Esophagus muscularis mucosa (tissue), 4 donors: ENCODE data around the gene MAPK8. TPM values are rescaled to one million over a fixed set of nuclear protein-coding genes. Genes with fewer than 3 reads are reported as not detected.

Source experiments
- DNase-seq: peaks from one replicate; pipeline ENCODE4 v3.0.0-alpha.2; 2017; ENCODE audit errors: extremely low spot score
- H3K27ac ChIP-seq, 4 donors: fragments of 200-600 bp; sonication (generic); replicated peaks in 1 of 4; 1 replicate in 3 of 4; 2 replicates in 1 of 4; pipeline ENCODE4 v1.5.1; 2016 to 2019; ENCODE audit warnings: mild to moderate bottlenecking in 1 of 4
- H3K27me3 ChIP-seq, 4 donors: fragments of 200-600 bp; sonication (generic); one replicate each; pipeline versions ENCODE4 v1.5.1 to v1.6.0; 2016 to 2019
- H3K36me3 ChIP-seq, 4 donors: fragments of 200-600 bp; sonication (generic); one replicate each; pipeline ENCODE4 v1.5.1; 2016 to 2019
- H3K4me1 ChIP-seq, 4 donors: fragments of 200-600 bp; sonication (generic); one replicate each; pipeline ENCODE4 v1.5.1; 2016 to 2019
- H3K4me3 ChIP-seq, 4 donors: fragments of 200-600 bp; sonication (generic); 1 replicate in 2 of 4; 2 replicates in 2 of 4; pipeline ENCODE4 v1.5.1; 2016 to 2019; ENCODE audit warnings: mild to moderate bottlenecking in 4 of 4, moderate library complexity in 1 of 4
- H3K9me3 ChIP-seq, 4 donors: fragments of 200-600 bp; sonication (generic); 1 replicate in 3 of 4; 2 replicates in 1 of 4; pipeline ENCODE4 v1.5.1; 2016 to 2019
- CTCF ChIP-seq, 3 experiments: fragments of 200-600 bp in 2 of 3; fragments of 450-650 bp in 1 of 3; sonication (generic) in 2 of 3; IDR thresholded peaks; one replicate each; pipeline ENCODE4 v1.5.1; 2017 to 2019; ENCODE audit warnings: antibody characterized with exemption in 3 of 3, mild to moderate bottlenecking in 2 of 3, moderate library complexity in 1 of 3
- EP300 ChIP-seq: sonication (generic); formaldehyde crosslinking; IDR thresholded peaks from one replicate; pipeline ENCODE4 v1.6.1; 2017; ENCODE audit warnings: antibody characterized with exemption
- POLR2A ChIP-seq: fragments of 450-650 bp; IDR thresholded peaks from one replicate; pipeline ENCODE4 v1.6.1; 2017; ENCODE audit warnings: antibody characterized with exemption, moderate library complexity, mild to moderate bottlenecking, low read depth
- POLR2AphosphoS5 ChIP-seq, 2 donors: sonication (generic); formaldehyde crosslinking; IDR thresholded peaks; one replicate each; pipeline ENCODE4 v1.6.1; 2017; ENCODE audit warnings: antibody characterized with exemption in 2 of 2
- WGBS: methylation state at CpG from one replicate; pipeline ENCODE4 v1.1.5; 2018; 5-methylcytosine and 5-hydroxymethylcytosine counted together
- intact Hi-C: fragments of 100-400 bp; cut with DNase I; formaldehyde crosslinking; loops from one replicate; pipeline ENCODE4 v1.15.1; 2023
- total RNA-seq, 4 donors: library from RNA; depleted of rRNA; stranded (reverse); fragments of >200 nt; gene quantifications; one replicate each; pipeline versions ENCODE4 v1.1.0 to v1.2.1, GENCODE V29; 2016

MAPK8 gene
- total RNA-seq, 4 donors from 2014 or later = 26.8 to 50.0 (median 33.1) TPM

- H3K4me3 ChIP-seq = no peak overlapping the region
- no peaks in the 10 kb centered on the region for H3K4me1 ChIP-seq
- H3K9me3 ChIP-seq = peaks cover 0 to 3% (median 0%) of the 10 kb centered on the region in 4 donors
- no peak overlapping the region for H3K27ac ChIP-seq
- DNase-seq = no peak
- TF ChIP-seq EP300 (no peak), POLR2A (no peak), CTCF (IDR thresholded peaks at IDR 0.05) (no peak), POLR2AphosphoS5 (IDR thresholded peaks at IDR 0.05) (no peak)
- H3K27me3 ChIP-seq = no peaks in the 10 kb centered on the region
- intact Hi-C loops = no loop called here
- H3K36me3 ChIP-seq = no peaks in the 10 kb centered on the region
Measured at GRCh38 chr10:48485711-48486110, 179.2 kb downstream of the MAPK8 start.

GRCh38 chr10:48487244-48487643 is 180.8 kb downstream of the MAPK8 start:
- Histone ChIP-seq H3K4me1 (no peaks in the 10 kb centered on the region), H3K27me3 (no peaks in the 10 kb centered on the region), H3K27ac (no peak overlapping the region), H3K36me3 (no peaks in the 10 kb centered on the region), H3K4me3 (no peak overlapping the region), H3K9me3 (peaks cover 0 to 3% (median 0%) of the 10 kb centered on the region in 4 donors)
- WGBS = 100% methylated on average over 1 of the region's 1 CpG
- DNase-seq = no peak
- intact Hi-C loops = no loop called here
- no peak for TF ChIP-seq CTCF (IDR thresholded peaks at IDR 0.05)
- no peak for TF ChIP-seq POLR2AphosphoS5 (IDR thresholded peaks at IDR 0.05)

Other genes with a start within 250 kb of the MAPK8 start
- not detected for gene FRMPD2, start 32.0 kb upstream of the MAPK8 start, total RNA-seq